Gastroesophageal sphincter (tissue), 3 donors: Measurements from ENCODE around the gene PRKAR1B.

Experiments
- CTCF ChIP-seq, 4 experiments: fragments of 200-600 bp in 2 of 4; fragments of 450-650 bp in 2 of 4; sonication (generic) in 1 of 4; IDR thresholded peaks; one replicate each; pipeline ENCODE4 v1.5.1; 2017 to 2019; ENCODE audit warnings: antibody characterized with exemption in 4 of 4, mild to moderate bottlenecking in 2 of 4, moderate library complexity in 2 of 4
- EP300 ChIP-seq: sonication (generic); formaldehyde crosslinking; IDR thresholded peaks from one replicate; pipeline ENCODE4 v1.6.1; 2017; ENCODE audit warnings: antibody characterized with exemption, mild to moderate bottlenecking
- POLR2A ChIP-seq, 2 donors: fragments of 450-650 bp; IDR thresholded peaks; one replicate each; pipeline ENCODE4 v1.6.1; 2017; ENCODE audit warnings: antibody characterized with exemption in 2 of 2, mild to moderate bottlenecking in 2 of 2, moderate library complexity in 1 of 2
- POLR2AphosphoS5 ChIP-seq: sonication (generic); formaldehyde crosslinking; IDR thresholded peaks from one replicate; pipeline ENCODE4 v1.6.1; 2017; ENCODE audit warnings: antibody characterized with exemption

- no peak for TF ChIP-seq CTCF (IDR thresholded peaks at IDR 0.05)
- TF ChIP-seq EP300 = no peak
- TF ChIP-seq POLR2AphosphoS5 = no peak
- no peak for TF ChIP-seq POLR2A (IDR thresholded peaks at IDR 0.05)
These were observed 132.7 kb downstream of the PRKAR1B start for GRCh38 chr7:594212-594913.
